ENCODE measurements around the gene DPP6. TPM values are rescaled to one million over a fixed set of nuclear protein-coding genes. Genes with fewer than 3 reads are reported as not detected.

Gene DPP6
- total and polyA plus RNA-seq, 2 of the 8 experiments (the other 6 are each of a cell fraction or from before 2014, with no cell fraction given): 4.7 to 6.8 TPM

- POLR2A ChIA-PET (ENCODE audit: partially characterized antibody): no interaction called here
- DNase-seq (ENCODE audit: low read depth in 1 of 2, low spot score in 2 of 2): no peak
- Histone ChIP-seq H3K36me3 (ENCODE audit: control insufficient read depth in 2 of 4, insufficient read depth in 4 of 4, low read length in 3 of 4) (no peaks in the 10 kb centered on the region), H2BK5ac (ENCODE audit: low read depth, low read length) (no peak overlapping the region), H3K4me2 (ENCODE audit: insufficient read depth in 1 of 2, low read depth in 2 of 2, low read length in 2 of 2) (no peak overlapping the region), H2BK120ac (replicated peaks; ENCODE audit: low read depth, low read length) (no peak overlapping the region), H2BK12ac (ENCODE audit: low read depth, low read length) (no peak overlapping the region), H4K91ac (replicated peaks; ENCODE audit: insufficient read length, low read length) (no peak overlapping the region), H3K9me3 (ENCODE audit: insufficient read depth in 2 of 2, low read depth in 1 of 2, low read length in 1 of 2) (0 out of 4 replicates have a peak, but pooled peaks cover 0 to 2% of the 10 kb centered on the region in 2 experiments), H3K14ac (ENCODE audit: insufficient read length) (no peak overlapping the region), H2AFZ (ENCODE audit: low read length) (no peak overlapping the region), H4K20me1 (replicated peaks in 1 of 2; ENCODE audit: control insufficient read depth in 1 of 2, insufficient read depth in 2 of 2, low read length in 2 of 2) (no peaks in the 10 kb centered on the region), H2AK5ac (ENCODE audit: low read depth, low read length) (no peak overlapping the region), H4K5ac (ENCODE audit: insufficient read length, low read depth, low read length) (no peak overlapping the region), H2BK20ac (ENCODE audit: low read length) (no peak overlapping the region), H2BK15ac (ENCODE audit: low read length) (no peak overlapping the region), H3K79me2 (ENCODE audit: control insufficient read depth in 1 of 2, insufficient read depth in 2 of 2, low read length in 2 of 2) (no peaks in the 10 kb centered on the region), H3K27me3 (replicated peaks in 1 of 4; ENCODE audit: control insufficient read depth in 3 of 4, extremely low read depth in 1 of 4, insufficient read depth in 3 of 4, low read length in 3 of 4) (no peaks in the 10 kb centered on the region), H3K79me1 (ENCODE audit: low read depth, low read length) (no peaks in the 10 kb centered on the region), H3K23ac (ENCODE audit: insufficient read length) (no peak overlapping the region), H4K8ac (ENCODE audit: extremely low read depth, insufficient read depth, low read length) (no peak overlapping the region), H3K4ac (replicated peaks; ENCODE audit: insufficient read length, low read depth, low read length) (no peak overlapping the region), H3K4me3 (ENCODE audit: extremely low read depth in 1 of 4, insufficient read depth in 2 of 4, low read depth in 3 of 4, low read length in 4 of 4) (no peak overlapping the region), H3K27ac (ENCODE audit: low read depth, low read length) (no peak overlapping the region), H3K23me2 (ENCODE audit: low read depth, low read length) (no peaks in the 10 kb centered on the region), H3K56ac (replicated peaks; ENCODE audit: insufficient read length, low read depth, low read length) (no peak overlapping the region), H3K4me1 (replicated peaks in 1 of 4; ENCODE audit: control insufficient read depth in 3 of 4, insufficient read depth in 4 of 4, low read length in 3 of 4) (peaks cover 4 to 13% (median 6%) of the 10 kb centered on the region in 4 experiments; a peak in 6 of 7 replicates), H3K18ac (ENCODE audit: extremely low read depth, low read length) (no peak overlapping the region), H3K9ac (replicated peaks in 1 of 4; ENCODE audit: extremely low read depth in 1 of 4, low read depth in 3 of 4, low read length in 3 of 4) (no peak overlapping the region)
- CTCF ChIA-PET (ENCODE audit: partially characterized antibody): interaction anchor here (0.6 kb wide), 1 partner anchor 1515 kb away, joined by 3 read pairs; no protein-coding TSS in a partner anchor
- WGBS, 2 experiments (ENCODE audit: extremely low coverage in 1 of 2, insufficient coverage in 1 of 2, insufficient read length in 1 of 2, insufficient replicate concordance in 2 of 2, low coverage in 1 of 2, low lambda C conversion rate in 2 of 2, missing lambda C conversion rate in 1 of 2): 92% methylated on average over 6 of the region's 6 CpGs; no CpG with 5 or more reads in 1 of the 2 experiments
- FAIRE-seq: no peak
- TF ChIP-seq ASH2L (IDR thresholded peaks at IDR 0.05; ENCODE audit: low read length) (no peak), JUND (IDR thresholded peaks at IDR 0.05; ENCODE audit: low read length) (no peak), RFX5 (IDR thresholded peaks at IDR 0.05; ENCODE audit: borderline replicate concordance, low read depth, low read length) (no peak), CBX5 (IDR thresholded peaks at IDR 0.05; ENCODE audit: low read depth, low read length) (no peak), TCF12 (IDR thresholded peaks at IDR 0.05; ENCODE audit: low read depth, low read length) (no peak), SIRT6 (IDR thresholded peaks at IDR 0.05; ENCODE audit: low read length) (no peak), CEBPB (IDR thresholded peaks at IDR 0.05; ENCODE audit: low read depth, low read length) (no peak), RXRA (IDR thresholded peaks at IDR 0.05; ENCODE audit: insufficient read depth, low read depth, low read length) (no peak), SP1 (IDR thresholded peaks at IDR 0.05; ENCODE audit: low read depth, low read length) (no peak), MAFK (IDR thresholded peaks at IDR 0.05; ENCODE audit: low read depth, low read length) (no peak), TAF1 (IDR thresholded peaks at IDR 0.05; ENCODE audit: low read depth, low read length) (no peak), CTBP2 (IDR thresholded peaks at IDR 0.05; ENCODE audit: borderline replicate concordance, insufficient read depth, insufficient read length, low read length) (no peak), EGR1 (IDR thresholded peaks at IDR 0.05; ENCODE audit: borderline replicate concordance, low read depth, low read length) (no peak), GTF2F1 (IDR thresholded peaks at IDR 0.05; ENCODE audit: borderline replicate concordance, low read depth, low read length) (no peak)
- TF ChIP-seq, protein P1, sequence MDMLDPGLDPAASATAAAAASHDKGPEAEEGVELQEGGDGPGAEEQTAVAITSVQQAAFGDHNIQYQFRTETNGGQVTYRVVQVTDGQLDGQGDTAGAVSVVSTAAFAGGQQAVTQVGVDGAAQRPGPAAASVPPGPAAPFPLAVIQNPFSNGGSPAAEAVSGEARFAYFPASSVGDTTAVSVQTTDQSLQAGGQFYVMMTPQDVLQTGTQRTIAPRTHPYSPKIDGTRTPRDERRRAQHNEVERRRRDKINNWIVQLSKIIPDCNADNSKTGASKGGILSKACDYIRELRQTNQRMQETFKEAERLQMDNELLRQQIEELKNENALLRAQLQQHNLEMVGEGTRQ (IDR thresholded peaks at IDR 0.05; ENCODE audit: low read length): no peak
Measured at GRCh38 chr7:154252046-154252445, 199.8 kb downstream of the DPP6 start.
